Urinary bladder (tissue), 4 donors: ENCODE measurements around the gene ZNF384. TPM values are rescaled to one million over a fixed set of nuclear protein-coding genes. Genes with fewer than 3 reads are reported as not detected.

Experiments
- DNase-seq: peaks from one replicate; pipeline ENCODE4 v3.0.0-alpha.2; 2015; ENCODE audit errors: extremely low spot score
- H3K27ac ChIP-seq: one replicate; pipeline ENCODE4 v1.5.1; 2013; ENCODE audit warnings: low read depth, mild to moderate bottlenecking, moderate library complexity
- H3K36me3 ChIP-seq: one replicate; pipeline ENCODE4 v1.6.1; 2013; ENCODE audit warnings: mild to moderate bottlenecking, moderate library complexity; ENCODE audit not compliant: insufficient read depth
- H3K4me1 ChIP-seq: one replicate; pipeline ENCODE4 v1.6.1; 2013; ENCODE audit warnings: mild to moderate bottlenecking, moderate library complexity; ENCODE audit not compliant: insufficient read depth
- H3K4me3 ChIP-seq: one replicate; pipeline ENCODE4 v1.5.1; 2013; ENCODE audit warnings: low read depth, low read length
- WGBS: extraction: QIAGEN DNeasy Blood & Tissue Kit; methylation state at CpG from one replicate; pipeline ENCODE4 v1.1.7; 2013; 5-methylcytosine and 5-hydroxymethylcytosine counted together
- polyA plus RNA-seq: library from polyadenylated mRNA; stranded (reverse); fragments of 200-250 nt; gene quantifications from one replicate; pipeline ENCODE4 v1.2.3, GENCODE V29; 2013
- total RNA-seq: library from RNA; depleted of rRNA; stranded (reverse); fragments of >200 nt; gene quantifications from one replicate; pipeline ENCODE4 v1.2.3, GENCODE V29; 2014
- donor health status: healthy with polysubstance abuse.
- donor health status: healthy.

The ZNF384 gene
- total and polyA plus RNA-seq, 2 donors: 19.9 to 49.0 TPM

DNA sequence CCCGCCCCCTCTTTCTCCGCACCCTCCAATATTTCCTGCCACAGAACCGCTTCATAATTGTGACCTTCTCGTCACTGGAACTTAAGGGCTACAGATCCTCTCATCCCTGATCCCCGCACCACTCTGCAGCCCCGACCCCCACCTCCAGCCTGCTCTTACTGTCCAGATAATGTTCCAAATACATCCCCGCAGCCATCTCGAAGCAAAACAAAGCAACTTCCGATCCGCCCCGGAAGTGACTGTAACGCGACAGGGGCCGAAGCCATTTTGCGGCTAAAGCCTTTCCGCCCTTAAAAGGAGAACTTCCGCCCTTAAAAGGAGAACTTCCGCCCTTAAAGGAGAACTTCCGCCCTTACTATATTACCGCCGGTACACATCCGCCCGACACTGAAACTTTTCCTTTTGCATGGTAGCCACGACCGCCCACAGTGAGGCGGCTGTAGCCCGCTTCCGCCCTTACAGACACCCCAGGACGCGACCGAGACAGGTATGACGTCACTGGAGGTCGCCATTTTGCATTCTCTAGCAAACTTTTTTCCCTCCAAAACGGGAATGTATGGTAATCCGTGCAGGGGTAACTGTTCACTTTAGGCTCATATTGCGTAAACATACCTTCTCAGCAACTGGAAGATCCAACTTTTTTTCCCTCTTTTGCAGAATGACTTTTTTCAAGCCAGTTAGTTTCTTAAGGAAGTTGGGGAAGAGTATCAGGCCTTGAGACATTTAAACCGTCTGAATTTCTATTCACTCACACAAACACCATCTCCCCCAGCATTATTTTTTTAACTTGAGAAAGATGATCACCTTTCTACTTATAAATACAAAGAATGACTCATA, 26.1 kb downstream of the ZNF384 start, which contains the start of gene ING4:
ING4 (minus strand) TSS at position 214 of the 837 bp plus-strand sequence; CDS start at position 196, 18 bp downstream.
- Histone ChIP-seq H3K36me3 (peaks cover 3% of the 10 kb centered on the region), H3K4me1 (no peaks in the 10 kb centered on the region), H3K4me3 (peak within 1 kb of the TSS; percentile 86), H3K27ac (peak within 1 kb of the TSS; percentile 90)
- WGBS: 2% methylated on average over 37 of the region's 37 CpGs
- peak; percentile 100 for DNase-seq

DNA sequence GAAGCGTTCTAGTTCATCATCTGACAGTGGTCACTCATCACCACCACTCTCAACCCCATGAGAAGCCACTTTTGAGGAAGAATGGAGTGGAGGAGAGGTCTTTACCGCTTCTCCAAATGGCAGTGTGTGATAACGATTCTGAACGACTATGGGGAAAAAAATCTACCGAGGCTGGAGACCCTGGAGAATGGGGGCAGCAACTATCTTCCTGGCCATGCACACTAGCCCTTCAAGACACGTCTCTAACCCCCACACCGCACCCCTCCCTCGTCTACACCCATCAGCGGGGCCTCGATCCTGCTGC, 26.6 kb downstream of the ZNF384 start:
- no peak for DNase-seq
- under 1% methylated on average over 10 of the region's 10 CpGs for WGBS
- Histone ChIP-seq H3K27ac (peak overlapping the region; percentile 90), H3K4me3 (peak overlapping the region; percentile 86), H3K4me1 (no peaks in the 10 kb centered on the region), H3K36me3 (no peaks in the 10 kb centered on the region)

GRCh38 chr12:6653987-6654386, 35.2 kb downstream of the ZNF384 start:
- Histone ChIP-seq H3K27ac (no peak overlapping the region), H3K4me1 (no peaks in the 10 kb centered on the region), H3K36me3 (peaks cover 10% of the 10 kb centered on the region), H3K4me3 (no peak overlapping the region)
- no peak for DNase-seq
- 90% methylated on average over 5 of the region's 5 CpGs for WGBS

- no peak overlapping the region for H3K4me3 ChIP-seq
- peaks cover 10% of the 10 kb centered on the region for H3K36me3 ChIP-seq
Observed at GRCh38 chr12:6653342-6653741, 35.8 kb downstream of the ZNF384 start.

GRCh38 chr12:6652391-6652790, 36.8 kb downstream of the ZNF384 start:
- no peak for DNase-seq
- WGBS: 88% methylated on average over 12 of the region's 12 CpGs
- H3K36me3 ChIP-seq: peaks cover 10% of the 10 kb centered on the region

More at GRCh38 chr12:6653342-6653741, 35.8 kb downstream of the ZNF384 start:
- DNase-seq: no peak
- no peak overlapping the region for H3K27ac ChIP-seq
- H3K4me1 ChIP-seq: no peaks in the 10 kb centered on the region
- 100% methylated on average over 1 of the region's 1 CpG for WGBS

DNA sequence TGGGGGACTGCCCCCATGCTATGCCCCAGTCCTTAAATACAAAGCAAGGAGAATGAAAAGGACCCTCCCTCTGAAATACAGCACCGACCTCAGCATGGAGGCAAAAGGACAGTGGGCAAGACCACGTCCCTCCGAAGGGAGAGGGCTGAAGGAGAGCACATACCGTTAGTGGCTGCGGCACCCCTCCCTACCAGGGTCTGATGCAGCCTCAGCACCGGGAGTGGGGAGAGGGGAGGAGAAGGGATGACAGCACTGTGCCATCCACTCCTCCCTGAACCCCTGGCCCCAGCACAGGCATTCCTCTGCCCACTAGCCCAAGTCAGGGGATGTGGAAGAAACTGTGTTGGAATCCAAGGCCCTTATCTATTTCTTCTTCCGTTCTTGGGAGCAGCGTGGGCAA, 38.3 kb downstream of the ZNF384 start:
- WGBS: 85% methylated on average over 8 of the region's 8 CpGs
- Histone ChIP-seq H3K36me3 (peaks cover 10% of the 10 kb centered on the region), H3K4me3 (no peak overlapping the region), H3K27ac (no peak overlapping the region), H3K4me1 (peaks cover 1% of the 10 kb centered on the region)
- DNase-seq: no peak

More at GRCh38 chr12:6652391-6652790, 36.8 kb downstream of the ZNF384 start:
- no peak overlapping the region for H3K27ac ChIP-seq
- H3K4me1 ChIP-seq: no peaks in the 10 kb centered on the region
- no peak overlapping the region for H3K4me3 ChIP-seq

- peaks cover 1% of the 10 kb centered on the region for H3K4me1 ChIP-seq
- no peak for DNase-seq
- WGBS: 5% methylated on average over 38 of the region's 38 CpGs
- no peak within 1 kb of the TSS for H3K27ac ChIP-seq
- peaks cover 2% of the 10 kb centered on the region for H3K36me3 ChIP-seq
- H3K4me3 ChIP-seq: peak within 1 kb of the TSS; percentile 32
Observed at GRCh38 chr12:6647083-6647604, 42.0 kb downstream of the ZNF384 start, which contains the start of gene ACRBP. ACRBP (minus strand) TSS chr12:6647432; CDS start chr12:6647366, 66 bp downstream.

GRCh38 chr12:6646276-6647082, 42.7 kb downstream of the ZNF384 start:
- 63% methylated on average over 28 of the region's 28 CpGs for WGBS
- Histone ChIP-seq H3K36me3 (peaks cover 2% of the 10 kb centered on the region), H3K27ac (no peak overlapping the region), H3K4me1 (peaks cover 1% of the 10 kb centered on the region), H3K4me3 (no peak overlapping the region)
- no peak for DNase-seq

GRCh38 chr12:6644903-6645302, 44.3 kb downstream of the ZNF384 start:
- no peak overlapping the region for H3K4me3 ChIP-seq
- 36% methylated on average over 5 of the region's 5 CpGs for WGBS
- peaks cover 1% of the 10 kb centered on the region for H3K4me1 ChIP-seq
- H3K27ac ChIP-seq: no peak overlapping the region
- no peak for DNase-seq
- no peaks in the 10 kb centered on the region for H3K36me3 ChIP-seq

DNA sequence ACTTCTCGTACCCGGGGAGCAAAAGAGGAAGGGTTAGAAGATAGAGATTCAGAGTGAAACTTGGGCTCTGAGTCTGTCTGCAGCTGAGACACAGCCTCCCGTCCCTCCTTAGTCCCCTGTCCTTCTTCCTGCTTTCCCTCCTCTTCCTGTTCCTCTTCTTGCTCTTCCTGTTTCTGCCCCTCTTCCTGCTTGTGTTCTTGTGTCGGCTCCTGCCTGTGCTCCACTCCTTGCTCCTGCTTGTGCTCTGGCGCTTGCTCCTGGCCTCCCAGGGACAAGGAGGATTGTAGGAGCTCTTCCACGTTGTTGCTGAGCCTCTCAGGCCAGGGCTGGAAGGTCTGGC, 44.9 kb downstream of the ZNF384 start:
- Histone ChIP-seq H3K27ac (no peak overlapping the region), H3K36me3 (no peaks in the 10 kb centered on the region), H3K4me3 (no peak overlapping the region), H3K4me1 (peaks cover 1% of the 10 kb centered on the region)
- no peak for DNase-seq
- 69% methylated on average over 6 of the region's 6 CpGs for WGBS

GRCh38 chr12:6643569-6644256, 45.5 kb downstream of the ZNF384 start:
- no peaks in the 10 kb centered on the region for H3K36me3 ChIP-seq
- H3K27ac ChIP-seq: no peak overlapping the region
- whole genome bisulfite sequencing: 84% methylated on average over 6 of the region's 6 CpGs
- peaks cover 1% of the 10 kb centered on the region for H3K4me1 ChIP-seq
- H3K4me3 ChIP-seq: no peak overlapping the region
- DNase-seq: no peak

DNA sequence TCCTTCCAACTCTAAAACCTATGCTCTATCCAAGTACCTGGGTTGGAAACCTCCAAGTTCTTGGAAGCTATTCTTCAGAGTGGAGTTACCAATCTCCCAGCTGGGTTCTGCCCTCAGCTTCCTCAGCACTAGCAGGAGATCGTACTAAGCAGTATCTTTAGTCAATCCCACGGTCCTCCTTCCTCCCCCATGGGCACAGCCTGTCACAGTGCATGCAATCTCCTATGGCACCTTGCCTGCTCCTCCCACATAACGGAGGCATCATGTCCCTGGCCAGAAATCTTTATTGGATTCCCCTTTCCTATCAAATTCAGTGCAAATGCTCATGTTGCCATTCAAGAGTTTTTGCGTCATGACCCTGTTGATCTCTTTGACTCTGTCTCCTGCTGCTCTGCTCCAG, 48.0 kb downstream of the ZNF384 start:
- DNase-seq: no peak
- Histone ChIP-seq H3K27ac (no peak overlapping the region), H3K4me1 (no peaks in the 10 kb centered on the region), H3K36me3 (no peaks in the 10 kb centered on the region), H3K4me3 (no peak overlapping the region)
- WGBS: 58% methylated on average over 4 of the region's 4 CpGs

GRCh38 chr12:6640497-6640896, 48.7 kb downstream of the ZNF384 start:
- H3K4me1 ChIP-seq: no peaks in the 10 kb centered on the region
- 83% methylated on average over 4 of the region's 4 CpGs for WGBS
- DNase-seq: no peak
- no peaks in the 10 kb centered on the region for H3K36me3 ChIP-seq
- no peak overlapping the region for H3K27ac ChIP-seq
- H3K4me3 ChIP-seq: no peak overlapping the region
